DOHH2 (cell line): Measurements from ENCODE around the gene MAT1A.

Experiments
- EZH2phosphoT487 ChIP-seq: fragments of 200-600 bp; sonication (generic); IDR thresholded peaks from 2 replicates; pipeline ENCODE4 v1.6.1; 2017; ENCODE audit warnings: borderline replicate concordance, mild to moderate bottlenecking, antibody characterized with exemption, low read length, moderate library complexity, mixed read lengths
- TF ChIP-seq, protein P1 (sequence below): fragments of 200-600 bp; sonication (generic); IDR thresholded peaks from one replicate; pipeline ENCODE4 v1.5.1; 2014; ENCODE audit warnings: antibody characterized with exemption, mild to moderate bottlenecking, low read depth, low read length; ENCODE audit not compliant: poor library complexity, severe bottlenecking

DNA sequence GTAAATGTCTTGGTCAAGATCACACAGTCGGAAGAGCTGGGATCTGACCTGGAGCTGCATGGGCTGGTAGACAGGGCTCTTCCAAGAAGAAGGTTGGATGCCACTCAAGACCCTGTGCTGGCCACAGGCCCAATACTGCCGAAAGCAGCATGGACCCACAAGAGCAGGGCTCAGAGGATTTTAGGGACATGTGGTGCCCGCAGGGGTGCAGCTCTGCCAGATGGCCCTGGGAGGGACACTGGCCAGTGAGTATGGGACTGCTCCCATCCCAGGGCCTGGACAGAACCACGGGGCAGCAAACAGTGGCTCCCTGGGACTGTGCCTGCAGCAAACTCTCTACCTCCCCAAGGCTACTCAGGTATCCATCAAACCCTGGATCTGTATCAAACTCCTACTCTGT, 12.4 kb downstream of the MAT1A start:
- TF ChIP-seq, protein P1, sequence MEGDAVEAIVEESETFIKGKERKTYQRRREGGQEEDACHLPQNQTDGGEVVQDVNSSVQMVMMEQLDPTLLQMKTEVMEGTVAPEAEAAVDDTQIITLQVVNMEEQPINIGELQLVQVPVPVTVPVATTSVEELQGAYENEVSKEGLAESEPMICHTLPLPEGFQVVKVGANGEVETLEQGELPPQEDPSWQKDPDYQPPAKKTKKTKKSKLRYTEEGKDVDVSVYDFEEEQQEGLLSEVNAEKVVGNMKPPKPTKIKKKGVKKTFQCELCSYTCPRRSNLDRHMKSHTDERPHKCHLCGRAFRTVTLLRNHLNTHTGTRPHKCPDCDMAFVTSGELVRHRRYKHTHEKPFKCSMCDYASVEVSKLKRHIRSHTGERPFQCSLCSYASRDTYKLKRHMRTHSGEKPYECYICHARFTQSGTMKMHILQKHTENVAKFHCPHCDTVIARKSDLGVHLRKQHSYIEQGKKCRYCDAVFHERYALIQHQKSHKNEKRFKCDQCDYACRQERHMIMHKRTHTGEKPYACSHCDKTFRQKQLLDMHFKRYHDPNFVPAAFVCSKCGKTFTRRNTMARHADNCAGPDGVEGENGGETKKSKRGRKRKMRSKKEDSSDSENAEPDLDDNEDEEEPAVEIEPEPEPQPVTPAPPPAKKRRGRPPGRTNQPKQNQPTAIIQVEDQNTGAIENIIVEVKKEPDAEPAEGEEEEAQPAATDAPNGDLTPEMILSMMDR: no peak
- no peak for TF ChIP-seq EZH2phosphoT487
